Measurements from ENCODE around the gene TJP1.

- TF ChIP-seq ZNF449 (tag by site-specific recombination; IDR thresholded peaks at IDR 0.05) (no peak), CTCF (tag by site-specific recombination; IDR thresholded peaks at IDR 0.05) (no peak), REST (tag by site-specific recombination; IDR thresholded peaks at IDR 0.05) (no peak), ZNF670 (tag by site-specific recombination; IDR thresholded peaks at IDR 0.05; ENCODE audit: low read depth) (no peak), ZNF157 (tag by site-specific recombination; IDR thresholded peaks at IDR 0.05) (no peak)
Observed at GRCh38 chr15:29870495-29871151, 48.4 kb upstream of the TJP1 start.
